HG03520 (cell line): Measurements from ENCODE around the gene CCDC61.

Experiments used
- ATAC-seq: cut with Tn5 transposase; IDR thresholded peaks from one replicate; pipeline ENCODE4 v1.9.1; 2021; ENCODE audit warnings: mild to moderate bottlenecking, moderate library complexity; ENCODE audit not compliant: unreplicated experiment

The CCDC61 gene

GRCh38 chr19:46035986-46036743 lies 40.9 kb downstream of the CCDC61 start:
- ATAC-seq = no peak

DNA sequence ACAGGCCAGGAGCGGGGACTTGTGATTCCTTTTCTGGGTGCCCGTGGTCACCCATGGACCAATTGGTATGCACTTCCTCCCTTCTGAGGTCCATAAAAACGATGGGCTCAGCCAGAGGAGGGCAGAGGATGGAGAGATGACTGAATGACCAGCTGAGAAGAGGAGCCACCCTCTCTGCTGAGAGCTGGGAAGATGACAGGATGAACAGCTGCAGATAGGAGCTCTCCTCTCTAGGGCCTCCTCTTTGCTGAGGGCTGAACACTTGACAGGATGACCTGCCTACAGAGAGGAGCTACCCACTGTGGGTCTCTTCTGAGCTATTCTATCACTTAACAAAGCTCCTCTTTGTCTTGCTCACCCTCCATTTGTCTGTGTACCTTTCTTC lies 41.5 kb downstream of the CCDC61 start:
- no peak for ATAC-seq

GRCh38 chr19:46040125-46040524 lies 44.9 kb downstream of the CCDC61 start:
- ATAC-seq = no peak

DNA sequence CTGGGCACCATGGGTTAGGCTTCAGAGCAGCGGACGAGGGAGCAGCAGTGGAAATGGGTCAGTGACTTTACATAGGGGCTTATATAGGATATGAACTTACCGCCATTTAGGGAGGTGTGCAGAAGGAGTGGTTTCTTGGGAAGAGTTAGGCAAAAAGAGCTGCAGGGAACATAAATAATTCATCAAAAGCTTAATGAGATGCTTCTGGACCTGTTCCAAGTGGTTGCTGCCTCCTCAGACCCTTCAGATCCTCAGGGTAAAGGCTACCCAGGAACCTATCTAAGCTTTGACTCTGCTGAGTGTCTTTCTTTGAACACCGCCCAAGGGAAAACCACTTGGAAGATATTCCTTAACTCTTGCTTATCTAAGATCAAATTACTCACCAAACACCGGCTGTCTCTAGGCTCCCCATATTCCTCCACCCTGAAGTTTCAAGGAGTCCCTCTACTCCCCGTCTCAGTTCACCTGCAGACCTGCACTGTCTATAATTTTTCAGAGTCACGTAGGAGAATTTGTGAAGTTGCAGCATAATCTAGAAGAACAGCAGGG lies 45.8 kb downstream of the CCDC61 start, which contains the start of gene IGFL4:
Gene IGFL4 (minus strand): TSS at position 51 of the 549 bp plus-strand sequence. CDS start 40 bp downstream, at position 11.
- ATAC-seq = no peak

- ATAC-seq = no peak
Measured at GRCh38 chr19:46042252-46042883, 47.1 kb downstream of the CCDC61 start.

DNA sequence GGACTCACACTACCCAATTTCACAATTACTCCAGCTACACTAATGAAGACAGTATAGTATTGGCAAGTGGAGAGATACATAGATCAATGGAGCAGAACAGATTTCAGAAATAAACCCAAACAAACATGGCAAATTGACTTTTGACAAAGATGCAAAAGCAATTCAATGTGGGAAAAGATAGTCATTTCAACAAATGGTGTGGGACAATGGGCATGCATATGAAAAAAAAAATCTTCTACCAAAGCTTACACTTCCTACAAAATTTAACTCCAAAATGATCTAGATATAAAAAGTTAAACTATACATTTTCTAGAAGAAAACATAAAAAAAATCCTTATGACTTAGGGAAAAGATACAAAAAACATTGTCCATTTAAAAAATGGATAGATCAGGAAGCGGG lies 48.3 kb downstream of the CCDC61 start:
- ATAC-seq = no peak

- ATAC-seq = no peak
Measured at GRCh38 chr19:46049597-46049996, 54.3 kb downstream of the CCDC61 start.

GRCh38 chr19:46052896-46053295 lies 57.6 kb downstream of the CCDC61 start:
- no peak for ATAC-seq

GRCh38 chr19:46056536-46056935 lies 61.3 kb downstream of the CCDC61 start:
- ATAC-seq = no peak

- ATAC-seq = no peak
Measured at GRCh38 chr19:46058778-46059177, 63.5 kb downstream of the CCDC61 start.

DNA sequence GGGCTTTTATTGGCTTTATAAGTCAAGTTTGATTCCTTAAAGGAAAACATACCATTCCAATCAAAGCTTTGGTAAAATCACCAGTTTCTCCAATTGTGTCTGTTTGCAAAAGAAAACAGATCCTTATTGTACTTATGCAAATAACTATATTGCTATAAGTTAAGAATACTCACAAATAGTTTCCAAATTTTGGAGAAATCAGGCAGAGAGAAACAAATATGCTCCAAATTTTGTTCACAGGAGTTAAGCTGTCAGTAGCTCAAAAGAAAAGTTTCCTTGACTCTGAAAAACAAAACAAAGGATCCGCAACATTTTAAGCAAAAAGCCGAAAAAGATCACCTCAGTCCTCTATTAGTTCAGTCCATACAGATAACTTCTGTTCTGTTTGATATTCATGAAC lies 64.7 kb downstream of the CCDC61 start:
- no peak for ATAC-seq

- no peak for ATAC-seq
Measured at GRCh38 chr19:46063201-46063600, 67.9 kb downstream of the CCDC61 start.

DNA sequence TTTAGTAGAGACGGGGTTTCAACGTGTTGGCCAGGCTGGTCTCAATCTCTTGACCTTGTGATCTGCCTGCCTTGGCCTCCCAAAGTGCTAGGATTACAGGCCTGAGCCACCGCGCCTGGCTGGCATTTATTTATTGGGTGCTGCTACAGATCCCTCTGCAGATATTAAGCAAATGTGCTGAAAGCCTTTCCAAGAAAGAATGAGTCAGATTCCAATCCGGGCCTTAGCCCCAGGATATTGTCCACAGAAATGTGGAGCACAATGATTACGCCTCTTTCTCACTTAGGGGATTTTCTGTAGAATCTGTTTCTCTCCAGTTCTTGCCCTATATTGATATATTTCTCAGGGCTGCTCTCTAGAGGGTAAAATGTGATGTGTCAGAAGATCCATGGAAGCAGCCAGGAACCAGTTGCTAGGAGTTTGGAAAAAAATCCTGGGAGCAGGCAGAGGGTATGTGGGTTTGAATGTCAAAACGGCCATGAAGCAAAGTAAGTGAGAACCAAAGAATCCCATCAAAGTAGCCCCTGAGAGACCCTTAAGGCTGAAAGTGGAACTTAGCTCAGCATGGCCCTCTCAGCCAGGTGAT lies 70.3 kb downstream of the CCDC61 start:
- no peak for ATAC-seq

- no peak for ATAC-seq
Measured at GRCh38 chr19:46066471-46066870, 71.2 kb downstream of the CCDC61 start.

DNA sequence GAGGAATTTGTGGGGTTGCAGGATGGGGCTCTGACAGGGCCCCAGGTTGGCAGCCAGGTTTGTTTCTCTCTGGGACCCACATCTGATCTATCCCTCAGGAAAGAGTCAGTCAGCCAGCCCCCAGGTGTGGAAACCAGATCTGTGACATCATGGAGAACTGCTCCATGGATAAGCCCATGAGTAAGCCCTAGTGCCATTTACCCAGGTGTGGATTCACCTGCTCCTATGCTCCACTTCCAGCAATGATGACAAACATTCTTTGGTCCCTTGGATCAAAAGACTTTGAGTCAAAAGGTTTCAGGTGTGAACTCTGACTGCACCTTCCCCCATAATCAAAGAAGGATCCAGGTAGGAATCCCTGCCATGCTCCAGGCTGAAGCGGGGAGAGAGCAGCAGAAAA lies 72.4 kb downstream of the CCDC61 start:
- no peak for ATAC-seq
